Colon (tissue), 2 donors: ENCODE data around the gene ZFYVE27.

Experiments
- FAIRE-seq: peaks from 2 replicates; lab custom pipeline; 2012; peaks lifted over from hg19 to GRCh38; lab: Jason Lieb, UNC
- donor health status: control.
- donor health status: control.

The ZFYVE27 gene

DNA sequence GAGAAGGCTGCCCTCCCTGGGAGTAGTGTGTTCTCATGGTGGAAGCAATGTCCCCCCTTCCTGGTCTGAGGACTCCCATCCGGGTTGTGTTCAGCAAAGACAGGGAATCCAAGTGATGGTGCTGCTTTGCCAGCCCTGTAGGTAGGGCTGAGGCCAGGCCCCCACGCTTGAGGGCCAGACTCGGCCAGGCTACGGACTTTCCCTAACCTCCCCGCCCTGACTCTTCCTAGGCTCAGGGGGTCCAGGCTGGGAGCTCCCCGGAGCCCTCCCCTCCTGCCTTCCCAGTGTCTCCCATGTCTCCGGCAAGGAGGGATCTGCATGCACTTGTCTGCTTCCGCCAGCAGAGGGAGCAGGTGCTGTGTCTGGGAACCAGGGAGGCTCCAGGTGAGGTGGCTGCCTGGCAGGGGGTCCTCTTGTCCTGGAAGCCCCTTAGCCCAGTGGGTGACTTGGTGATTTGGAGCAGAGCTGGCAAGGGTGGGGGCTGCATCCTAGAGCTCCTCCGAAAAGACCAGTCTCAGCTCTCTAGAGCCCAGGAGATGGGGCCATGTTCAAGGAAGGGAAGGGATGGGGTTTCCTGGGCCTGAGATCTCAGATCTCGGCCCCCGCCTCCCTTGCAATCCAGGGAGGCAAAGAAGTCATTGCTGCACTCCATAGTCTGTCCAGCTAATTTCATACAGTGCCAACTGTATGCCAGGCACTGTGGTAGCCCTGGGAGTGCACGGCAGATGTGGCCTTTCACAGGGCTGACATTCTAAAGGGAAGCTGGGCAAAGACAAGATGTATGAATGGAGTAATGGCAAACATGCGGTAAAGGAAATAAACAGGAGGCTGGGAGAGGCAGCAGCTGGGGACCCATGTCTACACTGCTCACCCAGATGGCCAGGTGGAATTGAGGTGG is 55.1 kb downstream of the ZFYVE27 start:
- FAIRE-seq: no peak

GRCh38 chr10:97795886-97796285 is 59.0 kb downstream of the ZFYVE27 start:
- FAIRE-seq: no peak

DNA sequence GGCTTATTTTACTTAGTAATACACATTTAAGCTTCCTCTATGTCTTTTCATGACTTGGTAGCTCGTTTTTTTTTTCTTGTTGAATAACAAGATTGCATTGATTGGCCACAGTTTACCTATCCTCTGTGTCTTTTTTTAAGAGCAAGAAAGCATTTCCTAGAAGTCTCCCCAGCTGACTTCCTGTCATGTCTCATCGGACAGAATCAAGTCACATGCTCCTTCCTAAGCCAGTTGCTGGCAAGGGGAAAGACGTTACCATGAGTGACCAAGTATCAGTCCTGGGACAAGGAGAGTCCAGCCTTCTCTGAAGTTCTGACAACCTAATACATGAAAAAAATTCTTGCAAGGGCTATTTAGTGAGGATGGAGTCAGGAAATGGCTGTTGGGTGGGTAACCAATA is 59.7 kb downstream of the ZFYVE27 start:
- FAIRE-seq: no peak

DNA sequence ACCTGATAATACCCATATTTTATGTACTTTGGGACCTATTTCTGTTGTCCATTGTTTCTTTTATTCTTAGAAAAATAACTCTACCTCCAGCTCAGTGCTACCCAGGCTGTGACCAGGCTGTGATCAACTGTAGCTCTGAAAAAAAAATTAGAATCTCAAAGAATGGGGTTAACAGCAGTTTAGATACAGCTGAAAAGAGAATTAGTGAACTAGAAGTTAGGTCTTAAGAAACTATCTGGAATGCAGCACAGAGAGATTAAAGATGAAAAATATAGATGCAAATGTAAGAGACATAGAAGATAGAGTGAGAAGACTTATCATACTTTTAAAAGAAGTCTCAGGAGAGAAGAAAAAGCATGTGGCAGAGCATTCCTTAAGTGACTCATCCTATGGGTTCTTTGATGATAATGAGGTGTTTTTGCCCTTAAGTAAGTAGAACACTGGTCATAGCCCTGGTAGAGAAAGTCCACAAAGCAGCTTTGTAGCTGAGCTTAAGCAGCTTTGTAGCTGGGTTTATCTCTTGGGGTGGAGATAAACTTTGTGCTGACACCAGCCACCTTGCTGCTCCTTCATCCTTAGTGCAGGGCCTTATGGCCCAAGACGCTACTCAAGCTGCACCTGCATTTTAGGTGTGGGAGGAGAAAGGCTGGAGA is 62.2 kb downstream of the ZFYVE27 start:
- FAIRE-seq: no peak

DNA sequence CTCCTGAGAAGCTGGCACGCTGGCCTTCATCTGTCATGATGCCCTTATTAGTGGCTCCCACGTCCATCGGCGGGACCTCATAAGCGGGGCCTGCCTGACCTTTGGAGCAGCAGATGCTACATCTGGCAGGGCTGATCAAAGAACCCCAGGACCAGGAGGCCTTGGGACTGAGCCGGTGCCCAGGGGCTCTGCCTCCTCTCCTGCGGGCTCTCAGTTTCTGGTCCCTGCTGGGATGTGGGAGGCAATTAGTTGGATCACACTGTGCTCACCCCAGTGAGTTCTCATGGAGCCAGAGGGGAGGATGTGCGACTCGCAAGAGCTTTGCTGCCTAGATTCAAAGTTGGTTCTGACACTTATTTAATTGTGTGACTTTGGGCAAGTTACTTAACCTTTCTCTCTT is 63.5 kb downstream of the ZFYVE27 start:
- no peak for FAIRE-seq

DNA sequence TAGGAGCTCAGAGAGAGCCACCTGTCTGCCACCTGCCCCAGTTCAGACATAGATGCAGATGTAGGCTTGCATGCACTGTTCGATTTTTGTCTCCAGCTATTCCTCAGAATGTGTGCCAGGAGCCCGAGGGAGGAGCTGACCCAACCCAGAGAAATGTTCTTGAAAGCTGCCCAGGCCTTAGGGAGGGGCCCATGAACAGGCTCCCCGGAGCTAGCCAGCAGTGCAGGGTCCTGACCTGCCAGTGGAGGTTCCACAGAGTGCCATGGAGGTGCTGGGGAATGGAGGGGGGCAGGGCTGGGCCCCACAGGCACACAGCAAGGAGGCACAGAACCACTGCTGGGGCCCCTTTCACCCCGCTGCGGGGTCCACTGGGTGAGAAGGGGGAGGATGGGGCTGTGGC is 64.5 kb downstream of the ZFYVE27 start:
- FAIRE-seq: no peak

- FAIRE-seq: no peak
Observed at GRCh38 chr10:97805096-97805884, 68.4 kb downstream of the ZFYVE27 start.

DNA sequence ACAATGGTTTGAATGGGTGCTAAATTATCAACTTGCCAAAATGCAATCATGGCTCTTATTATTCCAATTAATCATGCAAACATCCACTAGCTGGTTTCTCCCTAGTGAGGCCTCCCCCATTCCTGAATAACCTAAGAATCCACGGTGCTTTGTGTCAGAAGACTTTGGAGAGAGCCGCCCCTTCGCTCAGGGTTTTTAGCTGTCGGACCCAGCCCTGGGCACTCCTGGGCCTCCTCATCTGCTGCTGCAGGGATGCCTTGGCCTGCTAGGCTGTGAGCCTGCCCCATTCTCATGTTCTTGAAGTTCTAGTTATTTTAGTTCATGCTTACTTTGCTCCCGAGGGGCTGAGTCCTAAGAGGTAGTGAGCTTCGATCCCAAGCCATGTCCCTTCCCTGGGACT is 69.0 kb downstream of the ZFYVE27 start:
- FAIRE-seq: no peak

- FAIRE-seq: no peak
Observed at GRCh38 chr10:97810446-97810845, 73.5 kb downstream of the ZFYVE27 start.
